Amniotic epithelial cell (primary cell): ENCODE results near the gene SMIM20.
A peak's percentile ranks its signal among the peaks of the same experiment; 100 is the strongest.

Experiments used
- DNase-seq: peaks from one replicate; pipeline ENCODE4 v3.0.0-alpha.2; 2010; ENCODE audit warnings: low read depth

SMIM20 gene

GRCh38 chr4:25926462-25926861 is 12.4 kb downstream of the SMIM20 start:
- no peak for DNase-seq

- no peak for DNase-seq
Observed at GRCh38 chr4:25927361-25928195, 13.6 kb downstream of the SMIM20 start.

GRCh38 chr4:25928379-25929297 is 14.6 kb downstream of the SMIM20 start:
- DNase-seq: peak; percentile 27

- DNase-seq: no peak
Observed at GRCh38 chr4:25929298-25929686, 15.3 kb downstream of the SMIM20 start.

GRCh38 chr4:25930731-25931354 is 16.8 kb downstream of the SMIM20 start:
- DNase-seq: no peak

- DNase-seq: no peak
Observed at GRCh38 chr4:25936696-25937095, 22.7 kb downstream of the SMIM20 start.

- DNase-seq: peak; percentile 16
Observed at GRCh38 chr4:25937801-25938200, 23.8 kb downstream of the SMIM20 start.

- no peak for DNase-seq
Observed at GRCh38 chr4:25938366-25938765, 24.3 kb downstream of the SMIM20 start.

- DNase-seq: peak; percentile 56
Observed at GRCh38 chr4:25938787-25939186, 24.8 kb downstream of the SMIM20 start.

GRCh38 chr4:25939330-25939729 is 25.3 kb downstream of the SMIM20 start:
- DNase-seq: no peak

- no peak for DNase-seq
Observed at GRCh38 chr4:25941457-25942221, 27.6 kb downstream of the SMIM20 start.

GRCh38 chr4:25943312-25943711 is 29.3 kb downstream of the SMIM20 start:
- no peak for DNase-seq

GRCh38 chr4:25943805-25944204 is 29.8 kb downstream of the SMIM20 start:
- DNase-seq: no peak

GRCh38 chr4:25948051-25948450 is 34.0 kb downstream of the SMIM20 start:
- DNase-seq: no peak

- DNase-seq: peak; percentile 15
Observed at GRCh38 chr4:25949173-25949748, 35.2 kb downstream of the SMIM20 start.

GRCh38 chr4:25949994-25950393 is 36.0 kb downstream of the SMIM20 start:
- no peak for DNase-seq

GRCh38 chr4:25950461-25951389 is 36.7 kb downstream of the SMIM20 start:
- no peak for DNase-seq

- DNase-seq: no peak
Observed at GRCh38 chr4:25951390-25951952, 37.5 kb downstream of the SMIM20 start.

- DNase-seq: no peak
Observed at GRCh38 chr4:25953740-25954139, 39.7 kb downstream of the SMIM20 start.
